Activated CD8-positive, alpha-beta T cell treated with anti-CD3 and anti-CD28 coated beads for 36 hours (primary cell): Measurements from ENCODE around the gene HDGFL3. TPM values are rescaled to one million over a fixed set of nuclear protein-coding genes. Genes with fewer than 3 reads are reported as not detected.

Experiments
- ATAC-seq: fragments of 200-7000 bp; cut with Tn5 transposase; one replicate; pipeline ENCODE4 v1.10.0; 2021; ENCODE audit warnings: mild to moderate bottlenecking, moderate library complexity
- CTCF ChIA-PET: fragments of 350-600 bp; sonication (Branson Sonifier 250); formaldehyde crosslinking; loops from one replicate; lab custom pipeline; 2021; ENCODE audit warnings: antibody characterized with exemption; lab: Charles Lee
- POLR2A ChIA-PET: fragments of 350-600 bp; sonication (Branson Sonifier 250); formaldehyde crosslinking; loops from one replicate; lab custom pipeline; 2021; ENCODE audit warnings: antibody characterized with exemption; lab: Charles Lee
- DNase-seq: peaks from one replicate; pipeline ENCODE4 v3.0.0-alpha.2; 2020
- H3K27ac Mint-ChIP-seq: one replicate; pipeline ENCODE4 v1.8.0; 2021; ENCODE audit warnings: mild to moderate bottlenecking, mixed read lengths
- H3K27me3 Mint-ChIP-seq: one replicate; pipeline ENCODE4 v1.8.0; 2021; ENCODE audit warnings: mixed read lengths
- H3K36me3 Mint-ChIP-seq: one replicate; pipeline ENCODE4 v1.8.0; 2021; ENCODE audit warnings: low read depth, mixed read lengths
- H3K4me1 Mint-ChIP-seq: one replicate; pipeline ENCODE4 v1.8.0; 2021; ENCODE audit warnings: low read depth, mixed read lengths
- H3K4me3 Mint-ChIP-seq: one replicate; pipeline ENCODE4 v1.8.0; 2021; ENCODE audit warnings: mild to moderate bottlenecking, moderate library complexity, mixed read lengths
- H3K9me3 Mint-ChIP-seq: one replicate; pipeline ENCODE4 v1.8.0; 2021; ENCODE audit warnings: mixed read lengths
- intact Hi-C: fragments of 100-400 bp; cut with micrococcal nuclease; formaldehyde crosslinking; loops from one replicate; pipeline ENCODE4 v1.10.0; 2022
- total RNA-seq, 2 experiments: library from RNA; stranded (reverse); gene quantifications; one replicate each; pipeline ENCODE4 v1.2.3, GENCODE V29; 2021
- TF ChIP-seq, protein P1 (sequence below): fragments of 200-600 bp; IDR thresholded peaks from one replicate; pipeline ENCODE4 v1.8.0; 2022; ENCODE audit warnings: antibody characterized with exemption, mild to moderate bottlenecking

Gene HDGFL3
- total RNA-seq, 2 experiments from 2014 or later = 31.1 to 32.2 TPM

- H3K4me3 Mint-ChIP-seq = no peak overlapping the region
- peaks cover 18% of the 10 kb centered on the region for H3K27me3 Mint-ChIP-seq
- ChIA-PET CTCF (no interaction called here), POLR2A (no interaction called here)
- no peak overlapping the region for H3K27ac Mint-ChIP-seq
- intact Hi-C loops = no loop called here
- DNase-seq = no peak
- H3K4me1 Mint-ChIP-seq = peaks cover 1% of the 10 kb centered on the region
- H3K36me3 Mint-ChIP-seq = no peaks in the 10 kb centered on the region
- no peaks in the 10 kb centered on the region for H3K9me3 Mint-ChIP-seq
- TF ChIP-seq, protein P1, sequence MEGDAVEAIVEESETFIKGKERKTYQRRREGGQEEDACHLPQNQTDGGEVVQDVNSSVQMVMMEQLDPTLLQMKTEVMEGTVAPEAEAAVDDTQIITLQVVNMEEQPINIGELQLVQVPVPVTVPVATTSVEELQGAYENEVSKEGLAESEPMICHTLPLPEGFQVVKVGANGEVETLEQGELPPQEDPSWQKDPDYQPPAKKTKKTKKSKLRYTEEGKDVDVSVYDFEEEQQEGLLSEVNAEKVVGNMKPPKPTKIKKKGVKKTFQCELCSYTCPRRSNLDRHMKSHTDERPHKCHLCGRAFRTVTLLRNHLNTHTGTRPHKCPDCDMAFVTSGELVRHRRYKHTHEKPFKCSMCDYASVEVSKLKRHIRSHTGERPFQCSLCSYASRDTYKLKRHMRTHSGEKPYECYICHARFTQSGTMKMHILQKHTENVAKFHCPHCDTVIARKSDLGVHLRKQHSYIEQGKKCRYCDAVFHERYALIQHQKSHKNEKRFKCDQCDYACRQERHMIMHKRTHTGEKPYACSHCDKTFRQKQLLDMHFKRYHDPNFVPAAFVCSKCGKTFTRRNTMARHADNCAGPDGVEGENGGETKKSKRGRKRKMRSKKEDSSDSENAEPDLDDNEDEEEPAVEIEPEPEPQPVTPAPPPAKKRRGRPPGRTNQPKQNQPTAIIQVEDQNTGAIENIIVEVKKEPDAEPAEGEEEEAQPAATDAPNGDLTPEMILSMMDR = no peak
- ATAC-seq = no peak
These were observed 93.5 kb downstream of the HDGFL3 start for GRCh38 chr15:83113881-83114674.

DNA sequence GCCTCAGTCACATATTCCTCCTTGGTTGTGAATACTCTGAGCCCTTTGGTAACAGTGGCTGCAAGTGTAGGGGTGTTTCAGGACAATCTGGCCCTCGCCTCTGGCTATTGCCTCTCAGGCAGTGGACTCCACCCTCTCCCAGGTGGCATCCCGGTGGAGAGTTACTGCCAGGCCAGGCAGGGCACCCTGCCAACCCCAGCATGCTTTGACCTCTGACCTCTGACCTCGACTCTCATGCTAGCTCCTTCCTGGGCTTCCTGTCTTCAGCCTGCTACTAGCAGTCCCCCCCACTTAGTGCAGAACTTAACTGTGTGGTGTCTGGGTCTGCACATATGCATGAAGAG, 94.7 kb downstream of the HDGFL3 start:
- DNase-seq (no peak), ATAC-seq (no peak)
- CTCF ChIA-PET = no interaction called here
- no peaks in the 10 kb centered on the region for H3K36me3 Mint-ChIP-seq
- H3K4me3 Mint-ChIP-seq = no peak overlapping the region
- H3K9me3 Mint-ChIP-seq = no peaks in the 10 kb centered on the region
- TF ChIP-seq, protein P1 = no peak
- POLR2A ChIA-PET = no interaction called here
- intact Hi-C loops = no loop called here
- H3K27ac Mint-ChIP-seq = no peak overlapping the region
- peaks cover 26% of the 10 kb centered on the region for H3K27me3 Mint-ChIP-seq
- H3K4me1 Mint-ChIP-seq = peaks cover 13% of the 10 kb centered on the region

- DNase-seq = no peak
- no peak for ATAC-seq
- Mint-ChIP-seq H3K36me3 (no peaks in the 10 kb centered on the region), H3K4me1 (peaks cover 13% of the 10 kb centered on the region), H3K4me3 (no peak overlapping the region), H3K27ac (no peak overlapping the region), H3K9me3 (no peaks in the 10 kb centered on the region), H3K27me3 (peaks cover 26% of the 10 kb centered on the region)
- intact Hi-C loops = no loop called here
- ChIA-PET CTCF (no interaction called here), POLR2A (no interaction called here)
- TF ChIP-seq, protein P1 = no peak
These were observed 95.2 kb downstream of the HDGFL3 start for GRCh38 chr15:83112233-83112955.

- H3K4me1 Mint-ChIP-seq = peaks cover 17% of the 10 kb centered on the region
- H3K4me3 Mint-ChIP-seq = no peak overlapping the region
- ATAC-seq = no peak
These were observed 96.5 kb downstream of the HDGFL3 start for GRCh38 chr15:83111149-83111548.

More at GRCh38 chr15:83111149-83111548, 96.5 kb downstream of the HDGFL3 start:
- ChIA-PET POLR2A (no interaction called here), CTCF (no interaction called here)
- Mint-ChIP-seq H3K27ac (no peak overlapping the region), H3K36me3 (no peaks in the 10 kb centered on the region), H3K27me3 (peaks cover 31% of the 10 kb centered on the region), H3K9me3 (no peaks in the 10 kb centered on the region)
- intact Hi-C loops = no loop called here
- DNase-seq = no peak
- TF ChIP-seq, protein P1 = no peak
